GM12878 (cell line): ENCODE data around the gene BAG5. TPM values are rescaled to one million over a fixed set of nuclear protein-coding genes. Genes with fewer than 3 reads are reported as not detected.

ENCODE experiments used
- CHD2 ChIP-seq: IDR thresholded peaks from 2 replicates; pipeline ENCODE4 v1.6.1; 2011; ENCODE audit warnings: low read depth, low read length, improper control_type of control experiment, borderline replicate concordance
- CREB1 ChIP-seq: IDR thresholded peaks from 2 replicates; pipeline ENCODE4 v1.6.1; 2012; ENCODE audit warnings: low read depth, mild to moderate bottlenecking, inconsistent platforms
- ELK1 ChIP-seq: IDR thresholded peaks from 2 replicates; pipeline ENCODE4 v1.6.1; 2012; ENCODE audit warnings: low read depth, low read length, improper control_type of control experiment
- ETV6 ChIP-seq, 2 experiments: fragments of 450-650 bp in 1 of 2; IDR thresholded peaks in 1 of 2; conservative IDR thresholded peaks in 1 of 2; 2 replicates each; pipeline ENCODE4 v1.6.1; 2014; ENCODE audit warnings: antibody characterized with exemption in 1 of 2, borderline replicate concordance in 1 of 2, low read depth in 1 of 2, mild to moderate bottlenecking in 1 of 2, moderate library complexity in 1 of 2
- IRF3 ChIP-seq: fragments of 450-650 bp; IDR thresholded peaks from 2 replicates; pipeline ENCODE4 v1.6.1; 2014; ENCODE audit warnings: mild to moderate bottlenecking
- JUNB ChIP-seq: IDR thresholded peaks from 2 replicates; pipeline ENCODE4 v1.6.1; 2016; ENCODE audit warnings: antibody characterized with exemption, mild to moderate bottlenecking
- NBN ChIP-seq: fragments of 450-650 bp; IDR thresholded peaks from 2 replicates; pipeline ENCODE4 v1.6.1; 2016
- NFYA ChIP-seq: IDR thresholded peaks from 2 replicates; pipeline ENCODE4 v1.6.1; 2011; ENCODE audit warnings: low read depth, mild to moderate bottlenecking, low read length, improper control_type of control experiment, borderline replicate concordance
- NFYB ChIP-seq: IDR thresholded peaks from 2 replicates; pipeline ENCODE4 v1.6.1; 2011; ENCODE audit warnings: low read depth, mild to moderate bottlenecking, low read length, improper control_type of control experiment, moderate library complexity; ENCODE audit not compliant: insufficient read depth
- NR2C1 ChIP-seq: fragments of 450-650 bp; IDR thresholded peaks from 2 replicates; pipeline ENCODE4 v1.6.1; 2017; ENCODE audit warnings: antibody characterized with exemption, mild to moderate bottlenecking, moderate library complexity
- NR2F1 ChIP-seq: fragments of 450-650 bp; conservative IDR thresholded peaks from 2 replicates; pipeline ENCODE4 v1.6.1; 2017; ENCODE audit warnings: mild to moderate bottlenecking
- PAX5 ChIP-seq: IDR thresholded peaks from 2 replicates; pipeline ENCODE4 v1.6.1; 2011; ENCODE audit warnings: low read depth, low read length, borderline replicate concordance
- PBX3 ChIP-seq: IDR thresholded peaks from 2 replicates; pipeline ENCODE4 v1.6.1; 2011; ENCODE audit warnings: mild to moderate bottlenecking, low read depth, low read length, moderate library complexity; ENCODE audit not compliant: insufficient replicate concordance
- RFX5 ChIP-seq: IDR thresholded peaks from 2 replicates; pipeline ENCODE4 v1.6.1; 2011; ENCODE audit warnings: low read depth, low read length, improper control_type of control experiment
- RUNX3 ChIP-seq: IDR thresholded peaks from 2 replicates; pipeline ENCODE4 v1.6.1; 2012; ENCODE audit warnings: low read length, inconsistent platforms
- SIX5 ChIP-seq: IDR thresholded peaks from 2 replicates; pipeline ENCODE4 v1.6.1; 2011; ENCODE audit warnings: mild to moderate bottlenecking, low read depth, low read length, moderate library complexity; ENCODE audit not compliant: severe bottlenecking
- SMAD1 ChIP-seq: fragments of 450-650 bp; IDR thresholded peaks from 2 replicates; pipeline ENCODE4 v1.6.1; 2018; ENCODE audit warnings: mild to moderate bottlenecking, low read depth; ENCODE audit not compliant: partially characterized antibody
- SMAD5 ChIP-seq: IDR thresholded peaks from 2 replicates; pipeline ENCODE4 v1.6.1; 2016; ENCODE audit warnings: antibody characterized with exemption, low read depth
- SREBF2 ChIP-seq: IDR thresholded peaks from 2 replicates; pipeline ENCODE4 v1.6.1; 2012; ENCODE audit warnings: mild to moderate bottlenecking, low read length
- SUZ12 ChIP-seq: fragments of 200-600 bp; sonication (generic); IDR thresholded peaks from one replicate; pipeline ENCODE4 v1.6.1; 2018; ENCODE audit warnings: antibody characterized with exemption, mild to moderate bottlenecking; ENCODE audit not compliant: unreplicated experiment
- TAF1 ChIP-seq: IDR thresholded peaks from 2 replicates; pipeline ENCODE4 v1.6.1; 2011; ENCODE audit warnings: mild to moderate bottlenecking, low read depth, low read length, borderline replicate concordance
- TARDBP ChIP-seq: IDR thresholded peaks from 2 replicates; pipeline ENCODE4 v1.6.1; 2016; ENCODE audit warnings: borderline replicate concordance
- ZBTB4 ChIP-seq: fragments of 450-650 bp; formaldehyde crosslinking; IDR thresholded peaks from 2 replicates; pipeline ENCODE4 v1.4.0; 2022; ENCODE audit warnings: mild to moderate bottlenecking, moderate library complexity
- ZNF274 ChIP-seq: IDR thresholded peaks from one replicate; pipeline ENCODE4 v1.8.0; 2011; ENCODE audit not compliant: insufficient read length, insufficient read depth
- ZSCAN29 ChIP-seq: fragments of 450-650 bp; IDR thresholded peaks from 2 replicates; pipeline ENCODE4 v1.6.1; 2017; ENCODE audit warnings: mild to moderate bottlenecking, moderate library complexity
- ZZZ3 ChIP-seq: IDR thresholded peaks from 2 replicates; pipeline ENCODE4 v1.6.1; 2011; ENCODE audit warnings: low read depth; ENCODE audit not compliant: control insufficient read depth, insufficient read length
- polyA plus RNA-seq, 11 experiments: library from polyadenylated mRNA; depleted of rRNA in 4 of 11; unstranded in 6 of 11; stranded (reverse) in 5 of 11; fragments of >200 nt; fragmentation: Nextera tagmentation in 4 of 11; fragmentation: Illumina TruSeq in 1 of 11; extraction: Ambion mirVana in 4 of 11; extraction: Trizol in 1 of 11; gene quantifications; 1 replicate in 1 of 11; 2 replicates in 10 of 11; pipeline versions ENCODE4 v1.2.1 to v1.2.3, GENCODE V29; 2011 to 2016; ENCODE audit warnings: inconsistent platforms in 2 of 11, missing spikeins in 2 of 11, low read depth in 1 of 11
- total RNA-seq, 4 experiments: library from RNA; depleted of rRNA in 3 of 4; stranded (reverse); fragments of >200 nt in 3 of 4; fragmentation: Illumina TruSeq in 1 of 4; extraction: Trizol in 1 of 4; gene quantifications; 2 replicates each; pipeline versions ENCODE4 v1.2.1 to v1.2.3, GENCODE V29; 2013 to 2021

Gene BAG5
- total and polyA plus RNA-seq, 10 of the 15 experiments (the other 5 are each of a cell fraction or from before 2014, with no cell fraction given): 9.9 to 30.5 (median 20.1) TPM

GRCh38 chr14:103606963-103607668 lies 44.7 kb upstream of the BAG5 start (continued):
- TF ChIP-seq PBX3 (peak; percentile 87), IRF3 (no peak), SUZ12 (no peak), SREBF2 (no peak), NR2C1 (no peak), ZZZ3 (no peak), NR2F1 (no peak), SMAD1 (no peak), TARDBP (no peak), SIX5 (no peak), ZNF274 (no peak), RFX5 (no peak), NFYA (no peak), ZSCAN29 (no peak), NBN (no peak), JUNB (no peak), TAF1 (no peak), SMAD5 (no peak), CHD2 (0 out of 2 replicates have a peak, but pooled peaks have one; percentile 18), PAX5 (peak; percentile 81; the same call in 1 of the 2 replicates), ETV6 (conservative IDR thresholded peaks at IDR 0.05 in 1 of 2, IDR thresholded peaks at IDR 0.05 in 1 of 2; ENCODE audit: borderline replicate concordance in 1 of 2, low read depth in 1 of 2) (peak in 1 of 2 experiments; percentile 63; a peak in 1 of 4 replicates), CREB1 (peak; percentile 39; the same call in 1 of the 2 replicates), ZBTB4 (no peak), RUNX3 (peak; percentile 99), NFYB (no peak), ELK1 (no peak)
